Mononuclear cell (primary cell): ENCODE results near the gene TLR4. TPM values are rescaled to one million over a fixed set of nuclear protein-coding genes. Genes with fewer than 3 reads are reported as not detected.

Source experiments
- H3K27me3 ChIP-seq: 2 replicates; pipeline ENCODE4 v1.6.0; 2011; ENCODE audit warnings: low read length, control low read depth; ENCODE audit not compliant: insufficient read depth
- H3K4me1 ChIP-seq: 2 replicates; pipeline ENCODE4 v1.5.1; 2011; ENCODE audit warnings: mild to moderate bottlenecking, low read length, control low read depth; ENCODE audit not compliant: insufficient read depth
- H3K4me3 ChIP-seq: 2 replicates; pipeline ENCODE4 v1.5.1; 2011; ENCODE audit warnings: mild to moderate bottlenecking, low read length, moderate library complexity
- H3K9me3 ChIP-seq: 2 replicates; pipeline ENCODE4 v1.5.1; 2011; ENCODE audit warnings: low read depth, mild to moderate bottlenecking, control low read depth, low read length
- total RNA-seq: library from RNA; depleted of rRNA; stranded (reverse); fragments of >200 nt; gene quantifications from one replicate; pipeline ENCODE4 v1.2.3, GENCODE V29; 2012

Gene TLR4
- 59.9 TPM for total RNA-seq

GRCh38 chr9:117704024-117704575, at the start of gene TLR4:
TLR4 (plus strand) TSS chr9:117704403; CDS start chr9:117704473, 70 bp downstream.
- Histone ChIP-seq H3K4me1 (peaks cover 29% of the 10 kb centered on the region), H3K9me3 (no peaks in the 10 kb centered on the region), H3K4me3 (peak within 1 kb of the TSS; percentile 62), H3K27me3 (no peaks in the 10 kb centered on the region)

GRCh38 chr9:117656002-117656401, 48.2 kb upstream of the TLR4 start:
- H3K27me3 ChIP-seq: no peaks in the 10 kb centered on the region

GRCh38 chr9:117662651-117663050, 41.6 kb upstream of the TLR4 start:
- Histone ChIP-seq H3K4me1 (no peaks in the 10 kb centered on the region), H3K4me3 (no peak overlapping the region), H3K27me3 (peaks cover 3% of the 10 kb centered on the region), H3K9me3 (no peaks in the 10 kb centered on the region)

More at GRCh38 chr9:117656002-117656401, 48.2 kb upstream of the TLR4 start:
- no peaks in the 10 kb centered on the region for H3K4me1 ChIP-seq
- H3K9me3 ChIP-seq: no peaks in the 10 kb centered on the region
- H3K4me3 ChIP-seq: no peak overlapping the region

- Histone ChIP-seq H3K9me3 (no peaks in the 10 kb centered on the region), H3K27me3 (peaks cover 5% of the 10 kb centered on the region), H3K4me1 (no peaks in the 10 kb centered on the region), H3K4me3 (no peak overlapping the region)
These were observed 39.8 kb upstream of the TLR4 start for GRCh38 chr9:117664419-117664818.

- H3K27me3 ChIP-seq: peaks cover 6% of the 10 kb centered on the region
- H3K9me3 ChIP-seq: no peaks in the 10 kb centered on the region
- no peak overlapping the region for H3K4me3 ChIP-seq
- no peaks in the 10 kb centered on the region for H3K4me1 ChIP-seq
These were observed 38.4 kb upstream of the TLR4 start for GRCh38 chr9:117665601-117666385.

GRCh38 chr9:117671468-117671867, 32.7 kb upstream of the TLR4 start:
- Histone ChIP-seq H3K4me1 (no peaks in the 10 kb centered on the region), H3K4me3 (no peak overlapping the region), H3K9me3 (no peaks in the 10 kb centered on the region), H3K27me3 (peaks cover 2% of the 10 kb centered on the region)

- Histone ChIP-seq H3K4me3 (no peak overlapping the region), H3K4me1 (no peaks in the 10 kb centered on the region), H3K9me3 (no peaks in the 10 kb centered on the region), H3K27me3 (peaks cover 2% of the 10 kb centered on the region)
These were observed 31.8 kb upstream of the TLR4 start for GRCh38 chr9:117672369-117672768.

GRCh38 chr9:117677572-117677971, 26.6 kb upstream of the TLR4 start:
- Histone ChIP-seq H3K27me3 (no peaks in the 10 kb centered on the region), H3K9me3 (no peaks in the 10 kb centered on the region), H3K4me3 (no peak overlapping the region), H3K4me1 (no peaks in the 10 kb centered on the region)

GRCh38 chr9:117678871-117679270, 25.3 kb upstream of the TLR4 start:
- no peaks in the 10 kb centered on the region for H3K4me1 ChIP-seq
- H3K27me3 ChIP-seq: no peaks in the 10 kb centered on the region
- no peaks in the 10 kb centered on the region for H3K9me3 ChIP-seq
- no peak overlapping the region for H3K4me3 ChIP-seq

GRCh38 chr9:117679416-117679815, 24.8 kb upstream of the TLR4 start:
- no peak overlapping the region for H3K4me3 ChIP-seq
- no peaks in the 10 kb centered on the region for H3K9me3 ChIP-seq
- H3K4me1 ChIP-seq: no peaks in the 10 kb centered on the region
- H3K27me3 ChIP-seq: no peaks in the 10 kb centered on the region

- Histone ChIP-seq H3K4me1 (no peaks in the 10 kb centered on the region), H3K9me3 (no peaks in the 10 kb centered on the region), H3K27me3 (no peaks in the 10 kb centered on the region)
These were observed 22.3 kb upstream of the TLR4 start for GRCh38 chr9:117681888-117682287.

GRCh38 chr9:117682955-117683710, 21.1 kb upstream of the TLR4 start:
- Histone ChIP-seq H3K4me1 (no peaks in the 10 kb centered on the region), H3K27me3 (no peaks in the 10 kb centered on the region), H3K4me3 (no peak overlapping the region), H3K9me3 (no peaks in the 10 kb centered on the region)

More at GRCh38 chr9:117681888-117682287, 22.3 kb upstream of the TLR4 start:
- no peak overlapping the region for H3K4me3 ChIP-seq

GRCh38 chr9:117687532-117687931, 16.7 kb upstream of the TLR4 start:
- Histone ChIP-seq H3K4me1 (no peaks in the 10 kb centered on the region), H3K4me3 (no peak overlapping the region), H3K9me3 (no peaks in the 10 kb centered on the region), H3K27me3 (no peaks in the 10 kb centered on the region)

- Histone ChIP-seq H3K4me1 (peaks cover 9% of the 10 kb centered on the region), H3K9me3 (no peaks in the 10 kb centered on the region), H3K4me3 (no peak overlapping the region), H3K27me3 (no peaks in the 10 kb centered on the region)
These were observed 12.8 kb upstream of the TLR4 start for GRCh38 chr9:117691367-117691766.

GRCh38 chr9:117696154-117696553, 8.0 kb upstream of the TLR4 start:
- H3K27me3 ChIP-seq: no peaks in the 10 kb centered on the region
- H3K9me3 ChIP-seq: no peaks in the 10 kb centered on the region
- H3K4me3 ChIP-seq: no peak overlapping the region
- peaks cover 18% of the 10 kb centered on the region for H3K4me1 ChIP-seq
